ES-I3 (cell line): ENCODE measurements around the gene FANCE.
"Not testable (repeated sequence)": the region's sequence is repeated elsewhere in the genome, so short reads cannot be mapped to it uniquely, and the experiment has no call there.

ENCODE experiments used
- H3K36me3 ChIP-seq: 2 replicates; pipeline ENCODE4 v1.6.1; 2013; ENCODE audit warnings: mild to moderate bottlenecking, low read length, control low read depth, moderate library complexity; ENCODE audit not compliant: insufficient read depth
- H3K4me1 ChIP-seq: 2 replicates; pipeline ENCODE4 v1.6.1; 2013; ENCODE audit warnings: mild to moderate bottlenecking, control low read depth, low read length; ENCODE audit not compliant: insufficient read depth
- H3K9ac ChIP-seq: 2 replicates; pipeline ENCODE4 v1.6.1; 2013; ENCODE audit warnings: low read depth, mild to moderate bottlenecking, low read length, moderate library complexity
- H3K9me3 ChIP-seq: 2 replicates; pipeline ENCODE4 v1.6.1; 2013; ENCODE audit warnings: mild to moderate bottlenecking, low read length, moderate library complexity; ENCODE audit not compliant: control insufficient read depth, insufficient read depth

Gene FANCE

DNA sequence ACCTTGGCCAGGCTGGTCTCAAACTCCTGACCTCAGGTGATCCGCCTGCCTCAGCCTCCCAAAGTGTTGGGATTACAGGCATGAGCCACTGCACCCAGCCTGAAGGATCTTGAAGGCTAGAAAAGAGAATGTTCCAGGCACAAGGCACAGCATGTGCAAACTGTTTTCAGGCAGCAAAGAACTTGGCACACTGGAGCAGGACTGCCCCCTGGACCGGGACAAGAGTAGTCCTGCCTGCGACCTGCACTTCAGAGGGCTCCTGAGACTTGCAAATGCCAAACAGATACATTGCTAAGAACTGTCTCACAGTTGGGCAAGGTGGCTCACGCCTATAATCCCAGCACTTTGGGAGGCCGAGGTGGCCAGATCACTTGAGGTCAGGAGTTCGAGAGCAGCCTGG is 63.8 kb downstream of the FANCE start:
- peaks cover 11% of the 10 kb centered on the region; the same call in 1 of the 2 replicates for H3K4me1 ChIP-seq
- H3K9me3 ChIP-seq, H3K9ac ChIP-seq, H3K36me3 ChIP-seq: not testable (repeated sequence)
